Sigmoid colon (tissue), 7 donors: ENCODE measurements around the gene CCDC68. TPM values are rescaled to one million over a fixed set of nuclear protein-coding genes. Genes with fewer than 3 reads are reported as not detected.

Source experiments
- DNase-seq: peaks from one replicate; pipeline ENCODE4 v3.0.0-alpha.2; 2019
- H3K27ac ChIP-seq, 4 donors: fragments of 200-600 bp; sonication (generic); one replicate each; pipeline ENCODE4 v1.5.1; 2016 to 2019; ENCODE audit warnings: mild to moderate bottlenecking in 1 of 4
- H3K27me3 ChIP-seq, 3 donors: fragments of 200-600 bp; sonication (generic); one replicate each; pipeline ENCODE4 v1.5.1; 2019; ENCODE audit warnings: mild to moderate bottlenecking in 1 of 3
- H3K36me3 ChIP-seq, 4 donors: fragments of 200-600 bp; sonication (generic); one replicate each; pipeline ENCODE4 v1.5.1; 2016 to 2019
- H3K4me1 ChIP-seq, 4 donors: fragments of 200-600 bp; sonication (generic); one replicate each; pipeline ENCODE4 v1.5.1; 2017 to 2019
- H3K4me3 ChIP-seq, 4 donors: fragments of 200-600 bp; sonication (generic); one replicate each; pipeline ENCODE4 v1.5.1; 2017 to 2019; ENCODE audit warnings: mild to moderate bottlenecking in 2 of 4, moderate library complexity in 1 of 4
- H3K9me3 ChIP-seq, 4 donors: fragments of 200-600 bp in 3 of 4; sonication (generic) in 3 of 4; one replicate each; pipeline versions ENCODE4 v1.5.1 to v1.6.1; 2013 to 2019
- EP300 ChIP-seq, 4 donors: sonication (generic); formaldehyde crosslinking; IDR thresholded peaks; one replicate each; pipeline ENCODE4 v1.6.1; 2017; ENCODE audit warnings: antibody characterized with exemption in 4 of 4
- POLR2A ChIP-seq, 2 donors: fragments of 450-650 bp; IDR thresholded peaks; one replicate each; pipeline ENCODE4 v1.6.1; 2016; ENCODE audit warnings: antibody characterized with exemption in 2 of 2, mild to moderate bottlenecking in 2 of 2, moderate library complexity in 2 of 2
- POLR2AphosphoS5 ChIP-seq, 4 donors: sonication (generic); formaldehyde crosslinking; IDR thresholded peaks; one replicate each; pipeline ENCODE4 v1.6.1; 2017; ENCODE audit warnings: antibody characterized with exemption in 4 of 4
- WGBS, 2 donors: extraction: QIAGEN DNeasy Blood & Tissue Kit; methylation state at CpG; one replicate each; pipeline ENCODE4 v1.1.7; 2013; 5-methylcytosine and 5-hydroxymethylcytosine counted together
- intact Hi-C: fragments of 100-400 bp; cut with DNase I; formaldehyde crosslinking; loops from one replicate; pipeline ENCODE4 v1.15.1; 2023
- polyA plus RNA-seq, 3 donors: library from polyadenylated mRNA; stranded (reverse); fragments of 200-250 nt; gene quantifications; one replicate each; pipeline ENCODE4 v1.2.3, GENCODE V29; 2013
- total RNA-seq, 4 donors: library from RNA; depleted of rRNA; stranded (reverse); fragments of >200 nt; gene quantifications; one replicate each; pipeline ENCODE4 v1.1.0, GENCODE V29; 2016
- TF ChIP-seq, protein P1 (sequence below), 4 experiments: fragments of 450-650 bp in 3 of 4; fragments of 200-600 bp in 1 of 4; IDR thresholded peaks; one replicate each; pipeline ENCODE4 v1.5.1; 2016 to 2019; ENCODE audit warnings: antibody characterized with exemption in 4 of 4, mild to moderate bottlenecking in 3 of 4, moderate library complexity in 2 of 4
- donor health status: healthy with polysubstance abuse.
- donor health status: Bipolar disorder and iron deficiency.
- donor health status: healthy.

Gene CCDC68
- total and polyA plus RNA-seq, 7 donors, result 3.1 to 42.3 (median 5.5) TPM

DNA sequence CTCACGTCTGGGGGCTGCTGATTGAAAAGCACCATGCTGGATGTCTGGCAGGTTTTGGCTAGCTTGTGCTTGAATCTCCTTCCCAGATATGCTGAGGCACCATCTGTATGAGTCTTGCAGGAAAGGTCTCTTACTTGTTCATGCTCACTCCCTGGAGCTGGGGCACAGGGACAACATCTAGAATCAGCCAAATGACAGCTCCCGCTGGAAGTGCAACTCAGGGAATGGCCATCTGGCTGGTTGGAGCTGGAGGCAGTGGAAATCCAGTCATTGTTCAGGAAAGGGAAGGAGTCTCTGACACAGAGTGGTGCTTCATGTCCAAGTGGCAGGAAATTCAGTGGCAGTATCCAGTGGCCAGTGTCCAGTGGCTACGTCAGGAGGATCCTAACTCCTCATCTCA is 9.7 kb downstream of the CCDC68 start:
- H3K9me3 ChIP-seq, result no peaks in the 10 kb centered on the region
- no peaks in the 10 kb centered on the region for H3K27me3 ChIP-seq
- H3K4me1 ChIP-seq, result peaks cover 0 to 7% (median 3%) of the 10 kb centered on the region in 4 donors
- intact Hi-C loops, result no loop called here
- no peak overlapping the region for H3K4me3 ChIP-seq
- no peak overlapping the region for H3K27ac ChIP-seq
- DNase-seq, result no peak
- TF ChIP-seq POLR2AphosphoS5 (IDR thresholded peaks at IDR 0.05) (no peak), EP300 (IDR thresholded peaks at IDR 0.05) (no peak), POLR2A (IDR thresholded peaks at IDR 0.05) (no peak)
- TF ChIP-seq, protein P1, sequence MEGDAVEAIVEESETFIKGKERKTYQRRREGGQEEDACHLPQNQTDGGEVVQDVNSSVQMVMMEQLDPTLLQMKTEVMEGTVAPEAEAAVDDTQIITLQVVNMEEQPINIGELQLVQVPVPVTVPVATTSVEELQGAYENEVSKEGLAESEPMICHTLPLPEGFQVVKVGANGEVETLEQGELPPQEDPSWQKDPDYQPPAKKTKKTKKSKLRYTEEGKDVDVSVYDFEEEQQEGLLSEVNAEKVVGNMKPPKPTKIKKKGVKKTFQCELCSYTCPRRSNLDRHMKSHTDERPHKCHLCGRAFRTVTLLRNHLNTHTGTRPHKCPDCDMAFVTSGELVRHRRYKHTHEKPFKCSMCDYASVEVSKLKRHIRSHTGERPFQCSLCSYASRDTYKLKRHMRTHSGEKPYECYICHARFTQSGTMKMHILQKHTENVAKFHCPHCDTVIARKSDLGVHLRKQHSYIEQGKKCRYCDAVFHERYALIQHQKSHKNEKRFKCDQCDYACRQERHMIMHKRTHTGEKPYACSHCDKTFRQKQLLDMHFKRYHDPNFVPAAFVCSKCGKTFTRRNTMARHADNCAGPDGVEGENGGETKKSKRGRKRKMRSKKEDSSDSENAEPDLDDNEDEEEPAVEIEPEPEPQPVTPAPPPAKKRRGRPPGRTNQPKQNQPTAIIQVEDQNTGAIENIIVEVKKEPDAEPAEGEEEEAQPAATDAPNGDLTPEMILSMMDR (IDR thresholded peaks at IDR 0.05), result no peak
- 88 to 94% methylated on average over 3 of the region's 3 CpGs for WGBS, 2 donors
- H3K36me3 ChIP-seq, result no peaks in the 10 kb centered on the region

DNA sequence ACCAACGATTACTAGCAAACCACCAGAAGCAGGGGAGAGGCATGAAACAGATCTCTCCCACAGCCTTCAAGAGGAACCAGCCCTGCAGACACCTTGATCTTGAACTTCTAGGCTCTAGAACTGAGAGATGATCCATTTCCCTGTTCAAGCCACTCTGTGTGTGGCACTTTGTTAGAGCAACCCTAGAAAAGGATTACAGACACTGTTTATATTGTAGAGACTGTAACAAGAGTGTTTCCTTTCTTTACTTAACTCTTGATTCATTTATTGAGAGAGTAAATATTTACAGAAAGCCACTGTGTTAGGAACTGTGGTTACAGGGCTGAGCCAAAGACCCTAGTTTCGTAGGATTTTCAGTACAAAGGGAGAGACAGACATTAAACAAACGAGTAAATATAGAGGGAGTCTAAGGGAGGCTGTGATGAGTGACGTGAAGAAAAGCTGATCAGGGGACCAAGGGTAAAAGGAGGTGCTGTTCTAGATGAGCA is 10.9 kb downstream of the CCDC68 start:
- H3K9me3 ChIP-seq, result no peaks in the 10 kb centered on the region
- no peaks in the 10 kb centered on the region for H3K27me3 ChIP-seq
- H3K36me3 ChIP-seq, result no peaks in the 10 kb centered on the region
- peaks cover 0 to 7% (median 3%) of the 10 kb centered on the region in 4 donors for H3K4me1 ChIP-seq
- H3K4me3 ChIP-seq, result no peak overlapping the region
- no peak overlapping the region for H3K27ac ChIP-seq
- TF ChIP-seq, protein P1 (IDR thresholded peaks at IDR 0.05), result no peak
- TF ChIP-seq POLR2AphosphoS5 (IDR thresholded peaks at IDR 0.05), result no peak
- WGBS, 2 donors, result 7 to 53% methylated on average over 4 of the region's 4 CpGs
- intact Hi-C loops, result no loop called here
- DNase-seq, result no peak

DNA sequence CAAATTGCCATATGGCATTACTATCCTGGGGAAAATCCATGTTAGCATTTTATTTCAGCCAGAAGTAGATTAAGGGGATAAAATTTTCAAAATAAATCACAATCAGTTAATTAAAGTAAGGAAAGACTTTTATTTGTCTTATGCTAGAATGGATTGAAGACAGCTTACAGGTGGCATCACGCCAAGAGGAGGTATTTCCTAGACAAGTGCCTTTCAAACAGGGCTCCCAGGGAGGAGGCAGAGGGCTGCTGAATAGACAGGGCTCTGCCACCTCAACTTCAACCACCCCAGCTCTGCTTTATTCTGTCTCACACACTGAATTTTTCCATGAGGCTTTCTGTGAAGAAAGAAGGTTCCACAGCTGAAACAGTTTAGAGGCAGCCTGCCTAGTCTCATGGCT is 12.2 kb downstream of the CCDC68 start:
- 17 to 60% methylated on average over 1 of the region's 1 CpG for WGBS, 2 donors
- H3K27me3 ChIP-seq, result no peaks in the 10 kb centered on the region
- no peak overlapping the region for H3K27ac ChIP-seq
- H3K9me3 ChIP-seq, result no peaks in the 10 kb centered on the region
- intact Hi-C loops, result no loop called here
- TF ChIP-seq, protein P1 (IDR thresholded peaks at IDR 0.05), result no peak
- TF ChIP-seq EP300 (IDR thresholded peaks at IDR 0.05), result no peak
- TF ChIP-seq POLR2AphosphoS5 (IDR thresholded peaks at IDR 0.05), result no peak
- no peak for TF ChIP-seq POLR2A (IDR thresholded peaks at IDR 0.05)
- H3K4me3 ChIP-seq, result no peak overlapping the region
- DNase-seq, result no peak
- H3K36me3 ChIP-seq, result no peaks in the 10 kb centered on the region
- peaks cover 0 to 7% (median 3%) of the 10 kb centered on the region in 4 donors for H3K4me1 ChIP-seq

DNA sequence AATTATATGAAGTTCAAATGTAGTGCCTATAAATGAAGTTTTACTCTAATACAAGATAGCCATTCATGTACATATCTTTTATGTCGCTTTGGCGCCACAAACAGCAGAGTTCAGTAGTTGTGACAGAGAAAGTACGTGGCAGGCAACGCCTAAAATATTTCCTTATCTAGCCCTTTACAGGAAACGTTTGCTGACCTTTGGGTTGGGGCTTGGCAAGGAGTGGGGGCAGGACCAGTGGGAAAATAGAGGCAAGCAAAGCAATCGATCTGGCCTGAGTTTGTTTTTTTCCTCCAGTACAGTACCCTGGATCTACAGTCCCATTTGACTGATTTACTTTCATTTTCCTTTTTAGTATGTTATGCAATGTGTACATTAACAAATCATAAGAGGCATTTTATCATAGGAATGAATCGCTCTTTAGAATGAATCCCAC is 13.1 kb downstream of the CCDC68 start:
- H3K27ac ChIP-seq, result peak overlapping the region in 2 of 4 donors; percentile 12 to 18
- 2 to 8% methylated on average over 7 of the region's 7 CpGs for WGBS, 2 donors
- H3K9me3 ChIP-seq, result no peaks in the 10 kb centered on the region
- H3K36me3 ChIP-seq, result no peaks in the 10 kb centered on the region
- TF ChIP-seq, protein P1 (IDR thresholded peaks at IDR 0.05), result no peak
- no peak for TF ChIP-seq POLR2AphosphoS5 (IDR thresholded peaks at IDR 0.05)
- TF ChIP-seq POLR2A (IDR thresholded peaks at IDR 0.05), result no peak
- TF ChIP-seq EP300 (IDR thresholded peaks at IDR 0.05), result no peak
- DNase-seq, result no peak
- H3K4me1 ChIP-seq, result peaks cover 0 to 7% (median 3%) of the 10 kb centered on the region in 4 donors
- intact Hi-C loops, result no loop called here
- H3K27me3 ChIP-seq, result no peaks in the 10 kb centered on the region
- H3K4me3 ChIP-seq, result peak overlapping the region in 3 of 4 donors; percentile 27 to 36 (median 36)

DNA sequence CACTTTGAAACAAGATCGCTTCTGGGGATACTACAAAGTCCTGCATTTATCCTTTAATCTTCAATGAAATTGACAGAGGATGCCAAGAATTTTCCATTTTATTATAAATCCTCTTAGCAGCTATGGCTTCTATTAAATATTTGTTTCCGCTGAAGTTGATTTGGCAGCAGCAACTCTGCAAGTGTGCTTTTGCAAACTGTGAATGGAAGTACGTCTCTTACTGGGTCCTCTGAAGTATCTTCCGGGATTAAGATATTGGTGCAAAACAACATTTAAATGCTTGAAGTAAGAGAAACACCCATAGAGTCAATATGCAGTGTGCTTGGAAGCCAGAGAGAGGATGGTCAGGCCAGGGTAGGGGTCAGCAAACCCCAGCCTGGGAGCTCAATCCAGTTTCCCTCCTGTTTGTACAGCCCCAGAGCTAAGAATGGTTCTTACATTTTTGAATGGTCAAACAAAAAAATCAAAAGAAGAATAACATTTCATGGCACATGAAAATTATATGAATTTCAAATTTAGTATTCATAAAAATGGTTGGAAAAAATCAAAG is 13.6 kb downstream of the CCDC68 start:
- DNase-seq, result no peak

More for the DNA sequence above, 13.6 kb downstream of the CCDC68 start:
- Histone ChIP-seq H3K36me3 (no peaks in the 10 kb centered on the region), H3K4me1 (peaks cover 0 to 7% (median 3%) of the 10 kb centered on the region in 4 donors), H3K9me3 (no peaks in the 10 kb centered on the region), H3K4me3 (peak overlapping the region in 2 of 4 donors; percentile 36), H3K27me3 (no peaks in the 10 kb centered on the region), H3K27ac (peak overlapping the region in 2 of 4 donors; percentile 12 to 18)
- intact Hi-C loops, result no loop called here
- WGBS, 2 donors, result 39 to 64% methylated on average over 4 of the region's 4 CpGs
- TF ChIP-seq, protein P1 (IDR thresholded peaks at IDR 0.05), result no peak
- no peak for TF ChIP-seq POLR2A (IDR thresholded peaks at IDR 0.05)
